SK-N-SH (cell line): Measurements from ENCODE around the gene KCNN3. TPM values are rescaled to one million over a fixed set of nuclear protein-coding genes. Genes with fewer than 3 reads are reported as not detected.

Source experiments
- CTCF ChIA-PET: fragments of 300-600, 350-600 bp; formaldehyde crosslinking; extraction: SDS; loops from one replicate; lab custom pipeline; 2021; lab: Yijun Ruan, JAX
- POLR2A ChIA-PET: fragments of 350-600 bp; sonication (Branson Sonifier 250); formaldehyde crosslinking; extraction: SDS; loops from one replicate; lab custom pipeline; 2020; ENCODE audit warnings: antibody characterized with exemption, inconsistent platforms; lab: Yijun Ruan, JAX
- DNase-seq: peaks from one replicate; pipeline ENCODE4 v3.0.0; 2012
- H2AFZ ChIP-seq: fragments of 200-600 bp; sonication (generic); 2 replicates; pipeline ENCODE4 v1.8.1; 2016; ENCODE audit warnings: antibody characterized with exemption, mild to moderate bottlenecking, low read depth
- H3F3A ChIP-seq: fragments of 200-600 bp; sonication (generic); replicated peaks from 2 replicates; pipeline ENCODE3; 2016; ENCODE audit warnings: antibody characterized with exemption, mild to moderate bottlenecking; ENCODE audit not compliant: insufficient read depth
- H3K27ac ChIP-seq, 2 experiments: fragments of 200-500 bp in 1 of 2; fragments of 200-600 bp in 1 of 2; sonication (Bioruptor generic) in 1 of 2; sonication (generic), shearing (Covaris generic) in 1 of 2; 2 replicates each; pipeline versions ENCODE4 v1.5.1 to v1.6.1; 2014 to 2016; ENCODE audit warnings: low read depth in 2 of 2, inconsistent platforms in 1 of 2, low read length in 1 of 2, mild to moderate bottlenecking in 1 of 2, mixed read lengths in 1 of 2
- H3K27me3 ChIP-seq: fragments of 200-600 bp; sonication (generic), shearing (Covaris generic); 2 replicates; pipeline ENCODE4 v1.6.1; 2016; ENCODE audit warnings: mixed run types; ENCODE audit not compliant: insufficient read depth
- H3K36me3 ChIP-seq, 2 experiments: fragments of 200-500 bp in 1 of 2; fragments of 200-600 bp in 1 of 2; sonication (Bioruptor generic) in 1 of 2; sonication (generic) in 1 of 2; replicated peaks in 1 of 2; 2 replicates each; pipeline versions ENCODE3 to v1.5.1; 2014 to 2016; ENCODE audit warnings: low read length in 1 of 2, mild to moderate bottlenecking in 1 of 2; ENCODE audit not compliant: insufficient read depth in 2 of 2, control insufficient read depth in 1 of 2
- H3K4me1 ChIP-seq, 2 experiments: fragments of 200-500 bp in 1 of 2; fragments of 200-600 bp in 1 of 2; sonication (Bioruptor generic) in 1 of 2; sonication (generic), shearing (Covaris generic) in 1 of 2; 2 replicates each; pipeline versions ENCODE4 v1.5.1 to v1.6.1; 2014 to 2016; ENCODE audit warnings: low read depth in 1 of 2, low read length in 1 of 2, mixed run types in 1 of 2; ENCODE audit not compliant: insufficient read depth in 2 of 2, control insufficient read depth in 1 of 2
- H3K4me2 ChIP-seq: fragments of 200-600 bp; sonication (generic), shearing (Covaris generic); 2 replicates; pipeline ENCODE4 v1.6.1; 2017; ENCODE audit warnings: mixed run types
- H3K4me3 ChIP-seq, 2 experiments: fragments of 200-500 bp in 1 of 2; fragments of 200-600 bp in 1 of 2; sonication (Bioruptor generic) in 1 of 2; sonication (generic), shearing (Covaris generic) in 1 of 2; 2 replicates each; pipeline versions ENCODE4 v1.5.1 to v1.8.1; 2014 to 2016; ENCODE audit warnings: low read depth in 2 of 2, inconsistent platforms in 1 of 2, low read length in 1 of 2, mild to moderate bottlenecking in 1 of 2, mixed read lengths in 1 of 2, moderate library complexity in 1 of 2
- H3K79me2 ChIP-seq: fragments of 200-600 bp; sonication (generic); 2 replicates; pipeline ENCODE4 v1.8.1; 2017; ENCODE audit warnings: mild to moderate bottlenecking; ENCODE audit not compliant: insufficient read depth
- H3K9ac ChIP-seq: fragments of 200-600 bp; sonication (generic); 2 replicates; pipeline ENCODE4 v1.6.1; 2017; ENCODE audit warnings: mixed run types
- H3K9me2 ChIP-seq: fragments of 200-600 bp; sonication (generic); 2 replicates; pipeline ENCODE4 v1.6.1; 2017; ENCODE audit warnings: mixed run types
- H3K9me3 ChIP-seq: fragments of 200-600 bp; sonication (generic); 2 replicates; pipeline ENCODE4 v1.6.1; 2017; ENCODE audit warnings: mixed run types, mild to moderate bottlenecking, moderate library complexity
- H4K20me1 ChIP-seq: fragments of 200-600 bp; sonication (generic); 2 replicates; pipeline ENCODE4 v1.6.1; 2017; ENCODE audit warnings: mild to moderate bottlenecking, mixed run types; ENCODE audit not compliant: insufficient read depth
- CTCF ChIP-seq: fragments of 200-600 bp; sonication (generic); IDR thresholded peaks from 2 replicates; pipeline ENCODE4 v1.6.1; 2017; ENCODE audit warnings: antibody characterized with exemption, mild to moderate bottlenecking, moderate library complexity
- EZH2phosphoT487 ChIP-seq: fragments of 200-600 bp; sonication (generic); IDR thresholded peaks from 2 replicates; pipeline ENCODE4 v1.6.1; 2017; ENCODE audit warnings: low read depth, mixed run types, mild to moderate bottlenecking, antibody characterized with exemption, moderate library complexity, borderline replicate concordance
- FOSL2 ChIP-seq: IDR thresholded peaks from 2 replicates; pipeline ENCODE4 v1.4.0; 2012; ENCODE audit warnings: low read depth, mild to moderate bottlenecking, moderate library complexity, borderline replicate concordance
- FOXM1 ChIP-seq: IDR thresholded peaks from 2 replicates; pipeline ENCODE4 v1.4.0; 2012; ENCODE audit warnings: low read depth, mild to moderate bottlenecking
- NRF1 ChIP-seq: IDR thresholded peaks from 2 replicates; pipeline ENCODE4 v1.6.1; 2012; ENCODE audit warnings: low read depth, mild to moderate bottlenecking, low read length
- PBX3 ChIP-seq: IDR thresholded peaks from 2 replicates; pipeline ENCODE4; 2012
- RAD21 ChIP-seq: IDR thresholded peaks from 2 replicates; pipeline ENCODE4 v1.6.1; 2012; ENCODE audit warnings: mild to moderate bottlenecking, low read length
- RFX5 ChIP-seq: IDR thresholded peaks from 2 replicates; pipeline ENCODE4 v1.6.1; 2012; ENCODE audit warnings: mild to moderate bottlenecking, improper control_type of control experiment, low read length
- RXRA ChIP-seq: IDR thresholded peaks from 2 replicates; pipeline ENCODE4 v1.4.0; 2012; ENCODE audit warnings: low read depth, mild to moderate bottlenecking, borderline replicate concordance
- TEAD4 ChIP-seq: IDR thresholded peaks from 2 replicates; pipeline ENCODE4 v1.4.0; 2012; ENCODE audit warnings: mild to moderate bottlenecking, borderline replicate concordance; ENCODE audit not compliant: insufficient read depth
- WGBS: methylation state at CpG from one replicate; pipeline ENCODE4 v1.1.6; 2017; ENCODE audit warnings: low lambda C conversion rate; 5-methylcytosine and 5-hydroxymethylcytosine counted together
- polyA plus RNA-seq, 3 experiments: library from polyadenylated mRNA; depleted of rRNA; stranded (reverse); fragments of >200 nt; gene quantifications; 2 replicates each; pipeline ENCODE4 v1.2.3, GENCODE V29; 2012
- TF ChIP-seq, protein P1 (sequence below): IDR thresholded peaks from 2 replicates; pipeline ENCODE4 v1.6.1; 2012; ENCODE audit warnings: mild to moderate bottlenecking, low read depth, low read length, moderate library complexity

The KCNN3 gene
- polyA plus RNA-seq, 1 of the 3 experiments (the other 2 are of a cell fraction), result 0.16 TPM

DNA sequence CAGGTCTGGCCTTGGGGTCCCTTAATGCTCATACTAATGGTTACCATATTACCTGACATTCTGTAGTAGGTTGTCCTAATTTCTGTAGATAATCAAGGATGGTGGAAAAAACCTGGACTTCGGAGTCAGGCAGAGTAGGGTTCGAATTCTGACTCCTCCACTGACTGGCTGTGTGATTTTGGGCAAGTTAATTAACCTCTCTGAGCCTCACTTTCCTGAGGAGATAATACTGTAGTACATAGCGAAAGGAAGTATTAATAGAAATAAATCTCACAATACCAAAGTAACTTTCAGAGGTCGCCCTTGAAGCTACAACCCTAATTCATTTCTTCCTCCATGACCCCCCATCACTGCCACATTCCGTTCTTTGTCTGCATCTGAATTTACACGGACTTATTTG, 72.9 kb downstream of the KCNN3 start:
- POLR2A ChIA-PET, result no interaction called here
- CTCF ChIA-PET, result interaction anchor here (1.0 to 1.8 kb wide), 4 partner anchors 9 to 220 kb away, joined by 3 to 6 read pairs (median 3); no protein-coding TSS in a partner anchor
- Histone ChIP-seq H3K4me2 (no peak overlapping the region), H2AFZ (no peak overlapping the region), H3K4me1 (no peaks in the 10 kb centered on the region; a peak in 1 of 4 replicates), H3K27ac (no peak overlapping the region), H3K36me3 (no peaks in the 10 kb centered on the region), H3K79me2 (no peaks in the 10 kb centered on the region), H3K9me2 (no peaks in the 10 kb centered on the region), H4K20me1 (no peaks in the 10 kb centered on the region), H3K9ac (no peak overlapping the region), H3F3A (no peaks in the 10 kb centered on the region), H3K4me3 (no peak overlapping the region), H3K9me3 (no peaks in the 10 kb centered on the region), H3K27me3 (peaks cover 40% of the 10 kb centered on the region)
- WGBS, result 40% methylated on average over 6 of the region's 6 CpGs
- no peak for DNase-seq
- TF ChIP-seq FOSL2, result no peak
- no peak for TF ChIP-seq NRF1
- no peak for TF ChIP-seq EZH2phosphoT487
- no peak for TF ChIP-seq RFX5
- TF ChIP-seq CTCF, result no peak
- TF ChIP-seq RXRA, result no peak
- TF ChIP-seq FOXM1, result no peak
- TF ChIP-seq PBX3, result no peak
- no peak for TF ChIP-seq TEAD4
- no peak for TF ChIP-seq RAD21
- TF ChIP-seq, protein P1, sequence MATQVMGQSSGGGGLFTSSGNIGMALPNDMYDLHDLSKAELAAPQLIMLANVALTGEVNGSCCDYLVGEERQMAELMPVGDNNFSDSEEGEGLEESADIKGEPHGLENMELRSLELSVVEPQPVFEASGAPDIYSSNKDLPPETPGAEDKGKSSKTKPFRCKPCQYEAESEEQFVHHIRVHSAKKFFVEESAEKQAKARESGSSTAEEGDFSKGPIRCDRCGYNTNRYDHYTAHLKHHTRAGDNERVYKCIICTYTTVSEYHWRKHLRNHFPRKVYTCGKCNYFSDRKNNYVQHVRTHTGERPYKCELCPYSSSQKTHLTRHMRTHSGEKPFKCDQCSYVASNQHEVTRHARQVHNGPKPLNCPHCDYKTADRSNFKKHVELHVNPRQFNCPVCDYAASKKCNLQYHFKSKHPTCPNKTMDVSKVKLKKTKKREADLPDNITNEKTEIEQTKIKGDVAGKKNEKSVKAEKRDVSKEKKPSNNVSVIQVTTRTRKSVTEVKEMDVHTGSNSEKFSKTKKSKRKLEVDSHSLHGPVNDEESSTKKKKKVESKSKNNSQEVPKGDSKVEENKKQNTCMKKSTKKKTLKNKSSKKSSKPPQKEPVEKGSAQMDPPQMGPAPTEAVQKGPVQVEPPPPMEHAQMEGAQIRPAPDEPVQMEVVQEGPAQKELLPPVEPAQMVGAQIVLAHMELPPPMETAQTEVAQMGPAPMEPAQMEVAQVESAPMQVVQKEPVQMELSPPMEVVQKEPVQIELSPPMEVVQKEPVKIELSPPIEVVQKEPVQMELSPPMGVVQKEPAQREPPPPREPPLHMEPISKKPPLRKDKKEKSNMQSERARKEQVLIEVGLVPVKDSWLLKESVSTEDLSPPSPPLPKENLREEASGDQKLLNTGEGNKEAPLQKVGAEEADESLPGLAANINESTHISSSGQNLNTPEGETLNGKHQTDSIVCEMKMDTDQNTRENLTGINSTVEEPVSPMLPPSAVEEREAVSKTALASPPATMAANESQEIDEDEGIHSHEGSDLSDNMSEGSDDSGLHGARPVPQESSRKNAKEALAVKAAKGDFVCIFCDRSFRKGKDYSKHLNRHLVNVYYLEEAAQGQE, result no peak
